Mesendoderm (in vitro differentiated cells): ENCODE data around the gene TSPAN18.

Experiments
- DNase-seq: peaks from one replicate; pipeline ENCODE4 v3.0.0; 2013
- H2AK5ac ChIP-seq: 2 replicates; pipeline ENCODE4 v1.6.1; 2013; ENCODE audit warnings: low read length, inconsistent platforms
- H2BK120ac ChIP-seq: 2 replicates; pipeline ENCODE4 v1.6.1; 2013; ENCODE audit warnings: low read depth, mild to moderate bottlenecking, low read length, moderate library complexity, mixed read lengths
- H2BK15ac ChIP-seq: replicated peaks from 2 replicates; pipeline ENCODE4 v1.6.1; 2013; ENCODE audit warnings: low read depth, mild to moderate bottlenecking, moderate library complexity
- H2BK5ac ChIP-seq: 2 replicates; pipeline ENCODE4 v1.6.1; 2013; ENCODE audit warnings: low read length, inconsistent platforms
- H3K18ac ChIP-seq: 2 replicates; pipeline ENCODE4 v1.6.1; 2013; ENCODE audit warnings: mild to moderate bottlenecking, low read length, mixed read lengths
- H3K23ac ChIP-seq: one replicate; pipeline ENCODE4 v1.6.1; 2013; ENCODE audit warnings: low read length
- H3K27ac ChIP-seq: 2 replicates; pipeline ENCODE4 v1.5.1; 2013; ENCODE audit warnings: low read depth, mild to moderate bottlenecking, inconsistent platforms, low read length, moderate library complexity
- H3K27me3 ChIP-seq: 2 replicates; pipeline ENCODE4 v1.6.1; 2013; ENCODE audit warnings: low read length, control low read depth, mild to moderate bottlenecking, inconsistent platforms; ENCODE audit not compliant: insufficient read depth, poor library complexity
- H3K36me3 ChIP-seq: 2 replicates; pipeline ENCODE4 v1.6.1; 2013; ENCODE audit warnings: low read length, inconsistent platforms; ENCODE audit not compliant: control insufficient read depth, insufficient read depth
- H3K4ac ChIP-seq: one replicate; pipeline ENCODE4 v1.6.1; 2013; ENCODE audit warnings: low read depth, mild to moderate bottlenecking, low read length, moderate library complexity
- H3K4me1 ChIP-seq: 2 replicates; pipeline ENCODE4 v1.6.1; 2013; ENCODE audit warnings: low read depth, low read length, inconsistent platforms; ENCODE audit not compliant: control insufficient read depth
- H3K4me2 ChIP-seq: 2 replicates; pipeline ENCODE4 v1.6.1; 2013; ENCODE audit warnings: low read length
- H3K4me3 ChIP-seq: 2 replicates; pipeline ENCODE4 v1.5.1; 2013; ENCODE audit warnings: mild to moderate bottlenecking, low read length
- H3K56ac ChIP-seq: one replicate; pipeline ENCODE4 v1.6.1; 2013; ENCODE audit warnings: low read length
- H3K79me1 ChIP-seq: 2 replicates; pipeline ENCODE4 v1.6.1; 2013; ENCODE audit warnings: low read length, inconsistent platforms
- H3K79me2 ChIP-seq: 2 replicates; pipeline ENCODE4 v1.6.1; 2013; ENCODE audit warnings: mild to moderate bottlenecking, low read length; ENCODE audit not compliant: control insufficient read depth, insufficient read depth
- H3K9ac ChIP-seq: 2 replicates; pipeline ENCODE4 v1.6.1; 2013; ENCODE audit warnings: low read length, inconsistent platforms
- H4K5ac ChIP-seq: one replicate; pipeline ENCODE4 v1.6.1; 2013; ENCODE audit warnings: low read length
- H4K8ac ChIP-seq: one replicate; pipeline ENCODE4 v1.6.1; 2013; ENCODE audit warnings: low read depth, mild to moderate bottlenecking, control low read depth, low read length, moderate library complexity
- WGBS: extraction: QIAGEN DNeasy Blood & Tissue Kit; methylation state at CpG from one replicate; pipeline ENCODE4 v1.1.7; 2013; ENCODE audit warnings: low lambda C conversion rate, missing lambda C conversion rate; ENCODE audit not compliant: insufficient coverage; ENCODE audit errors: extremely low coverage; 5-methylcytosine and 5-hydroxymethylcytosine counted together

The TSPAN18 gene

GRCh38 chr11:44734843-44735381, 8.2 kb downstream of the TSPAN18 start:
- Histone ChIP-seq H2BK15ac (no peak overlapping the region), H4K5ac (no peak overlapping the region), H3K23ac (no peak overlapping the region), H2BK120ac (no peak overlapping the region), H3K4me2 (no peak overlapping the region), H3K4me3 (no peak overlapping the region), H3K18ac (no peak overlapping the region), H3K27me3 (no peaks in the 10 kb centered on the region), H3K56ac (no peak overlapping the region), H3K27ac (no peak overlapping the region), H2AK5ac (no peak overlapping the region), H3K4me1 (peaks cover 2% of the 10 kb centered on the region), H3K4ac (no peak overlapping the region), H4K8ac (no peak overlapping the region), H2BK5ac (no peak overlapping the region), H3K79me2 (peaks cover 2% of the 10 kb centered on the region), H3K79me1 (peaks cover 3% of the 10 kb centered on the region), H3K36me3 (no peaks in the 10 kb centered on the region), H3K9ac (no peak overlapping the region)
- no peak for DNase-seq
- WGBS: no CpG with 5 or more reads among the region's 7 CpGs

- no peaks in the 10 kb centered on the region for H3K79me1 ChIP-seq
- no peak overlapping the region for H4K8ac ChIP-seq
- H3K23ac ChIP-seq: no peak overlapping the region
- no peak overlapping the region for H4K5ac ChIP-seq
- H3K4ac ChIP-seq: no peak overlapping the region
- H2BK5ac ChIP-seq: no peak overlapping the region
- no peak overlapping the region for H3K4me2 ChIP-seq
- H3K4me1 ChIP-seq: peaks cover 6% of the 10 kb centered on the region
- H2AK5ac ChIP-seq: no peak overlapping the region
- no peak overlapping the region for H3K9ac ChIP-seq
- DNase-seq: no peak
- no peaks in the 10 kb centered on the region for H3K36me3 ChIP-seq
- no peaks in the 10 kb centered on the region for H3K79me2 ChIP-seq
- no peak overlapping the region for H3K56ac ChIP-seq
- H3K27me3 ChIP-seq: no peaks in the 10 kb centered on the region
- H2BK15ac ChIP-seq: no peak overlapping the region
- no CpG with 5 or more reads among the region's 2 CpGs for WGBS
- H2BK120ac ChIP-seq: no peak overlapping the region
- H3K4me3 ChIP-seq: no peak overlapping the region
- H3K18ac ChIP-seq: no peak overlapping the region
- H3K27ac ChIP-seq: no peak overlapping the region
These were observed 10.0 kb downstream of the TSPAN18 start for GRCh38 chr11:44736791-44737190.

- Histone ChIP-seq H3K23ac (no peak overlapping the region), H3K4me1 (peaks cover 9% of the 10 kb centered on the region), H2BK120ac (no peak overlapping the region), H2AK5ac (no peak overlapping the region), H3K4ac (no peak overlapping the region), H3K9ac (no peak overlapping the region), H3K56ac (no peak overlapping the region), H3K36me3 (no peaks in the 10 kb centered on the region), H3K79me2 (no peaks in the 10 kb centered on the region), H3K4me2 (no peak overlapping the region), H4K5ac (no peak overlapping the region), H3K18ac (no peak overlapping the region), H3K27me3 (no peaks in the 10 kb centered on the region), H2BK5ac (no peak overlapping the region), H4K8ac (no peak overlapping the region), H3K79me1 (no peaks in the 10 kb centered on the region), H2BK15ac (no peak overlapping the region), H3K4me3 (no peak overlapping the region), H3K27ac (no peak overlapping the region)
- DNase-seq: no peak
- WGBS: no CpG with 5 or more reads among the region's 11 CpGs
These were observed 10.7 kb downstream of the TSPAN18 start for GRCh38 chr11:44737245-44738085.

GRCh38 chr11:44738791-44739190, 12.0 kb downstream of the TSPAN18 start:
- Histone ChIP-seq H3K4me1 (peaks cover 9% of the 10 kb centered on the region), H3K79me2 (no peaks in the 10 kb centered on the region), H3K18ac (no peak overlapping the region), H4K5ac (no peak overlapping the region), H2BK120ac (no peak overlapping the region), H3K4me2 (no peak overlapping the region), H2BK15ac (no peak overlapping the region), H4K8ac (no peak overlapping the region), H3K36me3 (no peaks in the 10 kb centered on the region), H2BK5ac (no peak overlapping the region), H3K4me3 (no peak overlapping the region), H3K27me3 (no peaks in the 10 kb centered on the region), H3K23ac (no peak overlapping the region), H2AK5ac (no peak overlapping the region), H3K56ac (no peak overlapping the region), H3K79me1 (no peaks in the 10 kb centered on the region), H3K4ac (no peak overlapping the region), H3K9ac (no peak overlapping the region), H3K27ac (no peak overlapping the region)
- no CpG with 5 or more reads among the region's 5 CpGs for whole genome bisulfite sequencing
- no peak for DNase-seq

- H3K79me2 ChIP-seq: no peaks in the 10 kb centered on the region
- H3K18ac ChIP-seq: no peak overlapping the region
- WGBS: no CpG with 5 or more reads among the region's 8 CpGs
- no peak overlapping the region for H4K8ac ChIP-seq
- no peak overlapping the region for H4K5ac ChIP-seq
- H3K27ac ChIP-seq: no peak overlapping the region
- H3K27me3 ChIP-seq: no peaks in the 10 kb centered on the region
- H3K4me1 ChIP-seq: peaks cover 9% of the 10 kb centered on the region
- no peak overlapping the region for H3K4me2 ChIP-seq
- no peak overlapping the region for H2BK15ac ChIP-seq
- H3K36me3 ChIP-seq: no peaks in the 10 kb centered on the region
- H2BK5ac ChIP-seq: no peak overlapping the region
- H2AK5ac ChIP-seq: no peak overlapping the region
- no peak overlapping the region for H3K9ac ChIP-seq
- H2BK120ac ChIP-seq: no peak overlapping the region
- no peaks in the 10 kb centered on the region for H3K79me1 ChIP-seq
- no peak overlapping the region for H3K4ac ChIP-seq
- H3K56ac ChIP-seq: no peak overlapping the region
- no peak overlapping the region for H3K4me3 ChIP-seq
- no peak overlapping the region for H3K23ac ChIP-seq
- DNase-seq: no peak
These were observed 14.2 kb downstream of the TSPAN18 start for GRCh38 chr11:44740967-44741366.
